Prostate gland (tissue), 2 donors: ENCODE data around the gene ZNF506. TPM values are rescaled to one million over a fixed set of nuclear protein-coding genes. Genes with fewer than 3 reads are reported as not detected.

Experiments
- DNase-seq: peaks from one replicate; pipeline ENCODE4 v3.0.0-alpha.2; 2019; ENCODE audit warnings: low spot score
- H3K27ac ChIP-seq, 2 donors: fragments of 200-600 bp; sonication (generic); 2 replicates each; pipeline ENCODE4 v1.5.1; 2017 to 2019
- H3K27me3 ChIP-seq: fragments of 200-600 bp; sonication (generic); replicated peaks from 2 replicates; pipeline ENCODE4 v1.5.1; 2019; ENCODE audit not compliant: insufficient read depth
- H3K36me3 ChIP-seq, 2 donors: fragments of 200-600 bp; sonication (generic); 1 replicate in 1 of 2; 2 replicates in 1 of 2; pipeline versions ENCODE4 v1.5.1 to v1.8.1; 2017 to 2019
- H3K4me1 ChIP-seq: fragments of 200-600 bp; sonication (generic); replicated peaks from 2 replicates; pipeline ENCODE4 v1.5.1; 2019
- H3K4me3 ChIP-seq, 2 donors: fragments of 200-600 bp; sonication (generic); 2 replicates each; pipeline ENCODE4 v1.5.1; 2017 to 2019
- H3K9me3 ChIP-seq: fragments of 200-600 bp; sonication (generic); 2 replicates; pipeline ENCODE4 v1.5.1; 2017
- POLR2A ChIP-seq: fragments of 450-650 bp; IDR thresholded peaks from one replicate; pipeline ENCODE4 v1.6.1; 2016; ENCODE audit warnings: antibody characterized with exemption, mild to moderate bottlenecking
- POLR2AphosphoS5 ChIP-seq: sonication (generic); formaldehyde crosslinking; IDR thresholded peaks from one replicate; pipeline ENCODE4 v1.6.1; 2017; ENCODE audit warnings: antibody characterized with exemption
- WGBS: methylation state at CpG from one replicate; pipeline ENCODE4 v1.1.5; 2018; 5-methylcytosine and 5-hydroxymethylcytosine counted together
- intact Hi-C: fragments of 100-400 bp; cut with DNase I; formaldehyde crosslinking; loops from one replicate; pipeline ENCODE4 v1.14.2; 2022
- total RNA-seq, 2 donors: library from RNA; depleted of rRNA; stranded (reverse); fragments of >200 nt; gene quantifications; one replicate each; pipeline ENCODE4 v1.1.0, GENCODE V29; 2016
- TF ChIP-seq, protein P1 (sequence below), 4 experiments: fragments of 200-600 bp in 2 of 4; fragments of 450-650 bp in 2 of 4; sonication (generic) in 2 of 4; IDR thresholded peaks; 1 replicate in 3 of 4; 2 replicates in 1 of 4; pipeline ENCODE4 v1.5.1; 2016 to 2019; ENCODE audit warnings: antibody characterized with exemption in 4 of 4, mild to moderate bottlenecking in 2 of 4, moderate library complexity in 2 of 4

Gene ZNF506
- total RNA-seq, 2 donors from 2014 or later: 35.7 to 37.2 TPM

DNA sequence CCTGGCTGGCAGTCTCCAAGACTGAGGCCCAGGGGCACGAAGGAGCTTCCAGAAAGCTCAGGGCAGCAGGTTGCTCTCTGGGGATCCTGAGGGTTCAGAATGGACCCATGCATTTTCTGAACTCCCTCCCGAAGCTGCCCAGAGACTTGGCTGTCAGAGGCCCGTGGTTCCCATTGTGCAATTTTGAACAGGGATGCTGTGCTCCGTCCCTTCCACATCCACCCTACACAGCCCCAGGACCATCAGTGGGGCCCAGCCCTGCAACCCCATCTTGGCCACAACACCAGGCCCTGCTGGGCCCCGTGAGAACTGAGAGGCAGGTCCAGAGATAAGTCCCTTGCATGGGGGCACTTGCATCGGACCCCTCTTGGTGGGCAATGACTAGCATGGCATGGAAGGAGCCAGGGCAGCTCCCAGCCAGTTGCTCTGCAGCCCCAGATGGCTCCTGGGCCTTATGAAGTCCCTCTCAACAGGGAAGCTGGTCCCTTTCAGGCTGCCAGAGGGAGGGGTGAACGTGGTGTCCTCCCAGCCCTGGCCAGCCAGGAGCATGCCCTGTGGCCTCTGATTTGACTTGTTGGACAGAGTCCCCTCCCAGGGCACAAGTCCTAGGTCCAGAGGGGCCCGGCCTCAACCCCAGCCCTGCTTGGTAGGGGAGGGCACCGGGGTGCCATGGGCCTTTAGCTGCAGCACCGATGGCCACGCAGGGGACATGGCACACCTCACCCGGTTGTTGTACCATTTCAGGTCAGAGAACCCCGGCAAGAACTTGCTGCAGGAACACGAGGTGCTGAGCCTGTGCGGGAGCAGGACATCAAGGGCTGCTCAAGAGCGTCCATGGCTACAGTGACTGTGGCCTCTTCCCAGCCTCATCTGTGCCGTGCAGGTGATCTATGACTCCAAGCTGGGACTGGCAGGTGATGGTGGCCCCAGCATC lies 71.4 kb downstream of the ZNF506 start:
- no peaks in the 10 kb centered on the region for H3K36me3 ChIP-seq
- no peaks in the 10 kb centered on the region for H3K9me3 ChIP-seq
- H3K27ac ChIP-seq: no peak overlapping the region
- no peaks in the 10 kb centered on the region for H3K4me1 ChIP-seq
- intact Hi-C loops: no loop called here
- no peak overlapping the region for H3K4me3 ChIP-seq
- TF ChIP-seq POLR2A (no peak), POLR2AphosphoS5 (no peak)
- TF ChIP-seq, protein P1, sequence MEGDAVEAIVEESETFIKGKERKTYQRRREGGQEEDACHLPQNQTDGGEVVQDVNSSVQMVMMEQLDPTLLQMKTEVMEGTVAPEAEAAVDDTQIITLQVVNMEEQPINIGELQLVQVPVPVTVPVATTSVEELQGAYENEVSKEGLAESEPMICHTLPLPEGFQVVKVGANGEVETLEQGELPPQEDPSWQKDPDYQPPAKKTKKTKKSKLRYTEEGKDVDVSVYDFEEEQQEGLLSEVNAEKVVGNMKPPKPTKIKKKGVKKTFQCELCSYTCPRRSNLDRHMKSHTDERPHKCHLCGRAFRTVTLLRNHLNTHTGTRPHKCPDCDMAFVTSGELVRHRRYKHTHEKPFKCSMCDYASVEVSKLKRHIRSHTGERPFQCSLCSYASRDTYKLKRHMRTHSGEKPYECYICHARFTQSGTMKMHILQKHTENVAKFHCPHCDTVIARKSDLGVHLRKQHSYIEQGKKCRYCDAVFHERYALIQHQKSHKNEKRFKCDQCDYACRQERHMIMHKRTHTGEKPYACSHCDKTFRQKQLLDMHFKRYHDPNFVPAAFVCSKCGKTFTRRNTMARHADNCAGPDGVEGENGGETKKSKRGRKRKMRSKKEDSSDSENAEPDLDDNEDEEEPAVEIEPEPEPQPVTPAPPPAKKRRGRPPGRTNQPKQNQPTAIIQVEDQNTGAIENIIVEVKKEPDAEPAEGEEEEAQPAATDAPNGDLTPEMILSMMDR (IDR thresholded peaks at IDR 0.05): no peak
- DNase-seq: no peak
- H3K27me3 ChIP-seq: no peaks in the 10 kb centered on the region
- WGBS: 96% methylated on average over 17 of the region's 17 CpGs

DNA sequence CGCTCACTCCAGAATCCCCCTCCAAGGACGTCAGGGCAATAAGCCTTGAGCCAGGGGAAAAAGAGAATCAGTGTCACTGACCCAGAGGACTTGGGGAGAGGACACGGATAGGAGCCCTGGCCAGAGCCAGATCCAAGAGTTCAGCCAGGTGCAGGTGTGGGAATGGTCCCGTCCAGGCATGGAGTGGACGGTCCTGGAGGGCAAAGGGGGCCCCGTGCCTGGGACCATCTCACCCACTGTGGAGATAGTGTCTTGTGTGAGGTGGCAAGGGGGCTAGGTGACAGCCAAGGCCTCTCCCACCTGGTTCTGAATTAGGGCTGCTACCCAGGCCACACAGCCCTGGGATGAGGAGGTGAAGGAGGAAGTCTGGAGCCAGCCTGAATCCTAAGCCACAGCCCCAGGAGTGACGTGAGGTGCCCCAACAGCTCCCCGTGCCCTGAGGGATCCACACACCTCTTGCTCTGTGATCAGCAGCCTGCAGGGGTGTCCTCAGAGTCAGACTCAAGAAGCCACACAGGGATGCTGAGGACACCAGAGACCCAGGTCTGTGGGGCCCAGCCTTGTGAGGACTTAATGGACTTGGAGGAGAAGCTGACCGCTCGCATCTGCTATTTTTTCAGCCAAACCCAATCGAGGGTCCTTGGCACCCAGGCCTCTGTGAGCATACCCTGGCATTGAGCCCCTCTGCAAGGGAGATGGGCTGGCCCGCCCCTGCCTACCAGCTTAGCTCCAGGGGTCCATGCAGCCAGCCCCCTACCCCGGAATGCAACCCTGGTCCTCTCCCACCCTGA lies 72.2 kb downstream of the ZNF506 start:
- intact Hi-C loops: no loop called here
- WGBS: 86% methylated on average over 13 of the region's 13 CpGs
- no peak overlapping the region for H3K4me3 ChIP-seq
- no peak for DNase-seq
- no peak overlapping the region for H3K27ac ChIP-seq
- H3K27me3 ChIP-seq: no peaks in the 10 kb centered on the region
- H3K9me3 ChIP-seq: no peaks in the 10 kb centered on the region
- H3K4me1 ChIP-seq: no peaks in the 10 kb centered on the region
- TF ChIP-seq, protein P1 (IDR thresholded peaks at IDR 0.05): no peak
- TF ChIP-seq POLR2AphosphoS5: no peak
- H3K36me3 ChIP-seq: no peaks in the 10 kb centered on the region

DNA sequence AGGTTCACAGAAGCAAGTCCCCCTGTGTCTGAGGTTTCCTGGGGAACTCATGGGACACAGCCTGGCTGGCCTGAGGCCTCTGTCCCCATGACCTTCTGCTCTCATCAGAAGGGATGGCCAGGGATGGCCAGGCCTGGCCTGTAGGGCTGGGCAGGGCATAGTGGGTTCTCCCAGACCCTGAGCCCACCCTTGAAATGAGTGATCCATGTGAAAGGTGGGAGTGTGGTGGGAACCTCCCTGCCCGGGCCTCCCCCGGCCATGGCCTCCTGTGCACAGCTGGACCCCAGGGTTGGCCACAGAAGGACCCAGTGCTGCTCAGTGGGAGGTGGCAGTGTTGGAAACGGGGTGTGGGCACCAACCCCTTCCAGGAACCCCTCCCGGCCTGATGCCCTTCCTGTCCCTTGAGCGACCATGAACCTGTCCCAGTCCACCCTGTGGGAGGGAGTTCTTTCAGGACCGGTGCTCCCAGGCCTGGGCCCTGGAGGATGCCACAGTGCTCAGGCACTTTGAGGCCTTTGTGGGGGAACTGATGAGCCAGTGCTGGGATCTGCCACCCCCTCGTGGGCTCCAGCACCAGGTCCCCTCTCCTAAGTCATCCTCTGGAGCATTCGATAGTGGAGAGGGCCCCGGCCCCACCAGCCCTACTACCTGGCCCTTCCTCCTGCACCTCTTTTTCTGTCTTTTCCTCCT lies 73.2 kb downstream of the ZNF506 start:
- intact Hi-C loops: no loop called here
- Histone ChIP-seq H3K36me3 (no peaks in the 10 kb centered on the region), H3K4me3 (no peak overlapping the region), H3K27ac (no peak overlapping the region), H3K27me3 (no peaks in the 10 kb centered on the region), H3K9me3 (no peaks in the 10 kb centered on the region), H3K4me1 (no peaks in the 10 kb centered on the region)
- DNase-seq: no peak
- TF ChIP-seq, protein P1 (IDR thresholded peaks at IDR 0.05): no peak
- TF ChIP-seq POLR2AphosphoS5: no peak
- no peak for TF ChIP-seq POLR2A
- 90% methylated on average over 9 of the region's 9 CpGs for WGBS

DNA sequence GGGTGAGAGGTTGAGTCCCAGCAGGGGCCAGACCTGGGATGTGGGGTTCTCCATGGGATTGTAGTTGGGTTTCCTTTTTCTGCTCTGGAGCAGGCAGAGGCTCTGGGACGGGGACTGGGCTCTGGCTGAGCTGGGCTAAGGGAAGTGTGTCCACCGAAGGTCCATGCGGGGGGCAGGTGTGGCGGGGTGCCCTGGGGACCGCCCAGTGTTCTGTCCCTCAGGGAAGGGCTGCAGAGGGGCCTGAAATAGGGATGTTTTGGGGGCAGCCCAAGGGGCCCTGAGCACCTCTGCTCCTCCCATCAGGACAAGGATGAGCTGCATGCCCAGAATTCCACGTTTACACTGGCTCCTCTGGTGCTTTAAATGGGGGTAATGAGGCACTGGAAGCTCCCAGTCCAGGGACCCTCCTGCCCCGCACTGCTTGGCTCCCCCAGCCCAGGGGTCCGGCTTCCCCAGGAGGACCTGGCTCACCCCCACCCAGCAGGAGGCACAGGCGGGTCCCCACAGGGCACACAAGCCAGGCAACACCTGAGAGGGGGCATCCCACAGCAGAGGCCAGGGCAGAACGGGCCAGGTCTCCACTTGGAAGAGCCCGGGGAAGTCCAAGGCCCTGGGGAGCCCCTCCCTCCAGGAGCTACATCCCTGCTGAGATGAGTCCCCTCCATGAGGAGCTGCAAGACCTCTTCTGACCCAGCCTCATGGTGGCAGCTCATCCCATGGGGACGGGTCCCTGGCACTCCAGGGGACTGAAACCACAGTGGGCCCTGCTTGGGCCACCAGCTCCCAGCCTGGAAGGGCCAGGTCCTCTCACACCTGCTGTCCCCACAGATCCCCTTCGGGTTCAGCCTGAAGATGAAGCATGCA lies 74.0 kb downstream of the ZNF506 start:
- Histone ChIP-seq H3K36me3 (no peaks in the 10 kb centered on the region), H3K27me3 (no peaks in the 10 kb centered on the region), H3K9me3 (no peaks in the 10 kb centered on the region), H3K4me3 (no peak overlapping the region), H3K4me1 (no peaks in the 10 kb centered on the region), H3K27ac (no peak overlapping the region)
- WGBS: 91% methylated on average over 13 of the region's 13 CpGs
- intact Hi-C loops: no loop called here
- DNase-seq: no peak
- TF ChIP-seq, protein P1 (IDR thresholded peaks at IDR 0.05): no peak
- no peak for TF ChIP-seq POLR2AphosphoS5
- no peak for TF ChIP-seq POLR2A
